Measurements from ENCODE around the gene GGT7. TPM values are rescaled to one million over a fixed set of nuclear protein-coding genes. Genes with fewer than 3 reads are reported as not detected.
"Not testable (repeated sequence)": the region's sequence is repeated elsewhere in the genome, so short reads cannot be mapped to it uniquely, and the experiment has no call there.

GGT7 gene
- total RNA-seq, 1 donor from 2014 or later = 1.8 TPM

- DNase-seq (ENCODE audit: low read depth, low spot score) = no peak
Observed at GRCh38 chr20:34883809-34884208, 11.2 kb upstream of the GGT7 start.

- no peak for DNase-seq (ENCODE audit: low read depth, low spot score)
Observed at GRCh38 chr20:34883087-34883688, 10.5 kb upstream of the GGT7 start.

- DNase-seq (ENCODE audit: low read depth, low spot score) = no peak
Observed at GRCh38 chr20:34881689-34882088, 9.0 kb upstream of the GGT7 start.

GRCh38 chr20:34880971-34881370 lies 8.3 kb upstream of the GGT7 start:
- not testable (repeated sequence) for DNase-seq (ENCODE audit: low read depth, low spot score)

GRCh38 chr20:34880215-34880850 lies 7.7 kb upstream of the GGT7 start:
- DNase-seq (ENCODE audit: low read depth, low spot score) = no peak

- peak; percentile 93 for DNase-seq (ENCODE audit: low read depth, low spot score)
Observed at GRCh38 chr20:34876406-34877282, 4.0 kb upstream of the GGT7 start, which contains the start of gene ACSS2. TSS of gene ACSS2 (plus strand) at chr20:34876612. CDS start at chr20:34876646, 34 bp downstream.

- no peak for DNase-seq (ENCODE audit: low read depth, low spot score)
Observed at GRCh38 chr20:34875642-34876405, 3.2 kb upstream of the GGT7 start.

- peak; percentile 69 for DNase-seq (ENCODE audit: low read depth, low spot score)
Observed at GRCh38 chr20:34874094-34874654, 1.5 kb upstream of the GGT7 start.

GRCh38 chr20:34873583-34874093 lies 982 bp upstream of the GGT7 start:
- DNase-seq (ENCODE audit: low read depth, low spot score) = no peak

GRCh38 chr20:34871966-34872621 lies 562 bp downstream of the GGT7 start:
- no peak for DNase-seq (ENCODE audit: low read depth, low spot score)

- no peak for DNase-seq (ENCODE audit: low read depth, low spot score)
Observed at GRCh38 chr20:34871320-34871926, 1.2 kb downstream of the GGT7 start.

- no peak for DNase-seq (ENCODE audit: low read depth, low spot score)
Observed at GRCh38 chr20:34864216-34864615, 8.4 kb downstream of the GGT7 start.

- no peak for DNase-seq (ENCODE audit: low read depth, low spot score)
Observed at GRCh38 chr20:34863421-34863965, 9.2 kb downstream of the GGT7 start.

- no peak for DNase-seq (ENCODE audit: low read depth, low spot score)
Observed at GRCh38 chr20:34862724-34863123, 9.9 kb downstream of the GGT7 start.

GRCh38 chr20:34861386-34862084 lies 11.1 kb downstream of the GGT7 start:
- no peak for DNase-seq (ENCODE audit: low read depth, low spot score)

- no peak for DNase-seq (ENCODE audit: low read depth, low spot score)
Observed at GRCh38 chr20:34859826-34860545, 12.7 kb downstream of the GGT7 start.

GRCh38 chr20:34859367-34859766 lies 13.3 kb downstream of the GGT7 start:
- DNase-seq (ENCODE audit: low read depth, low spot score) = no peak

GRCh38 chr20:34852298-34852697 lies 20.4 kb downstream of the GGT7 start:
- DNase-seq (ENCODE audit: low read depth, low spot score) = no peak
